MM.1S (cell line): ENCODE results near the gene BAIAP2L2.

Source experiments
- CTCF ChIP-seq: fragments of 300-600 bp; sonication (generic); IDR thresholded peaks from 2 replicates; pipeline ENCODE4 v1.5.1; 2016; ENCODE audit warnings: antibody characterized with exemption, low read length, mixed read lengths
- EZH2 ChIP-seq: fragments of 300-600 bp; sonication (generic); optimal IDR thresholded peaks from 2 replicates; pipeline ENCODE3; 2017; ENCODE audit warnings: low read depth, mild to moderate bottlenecking, antibody characterized with exemption, low read length, mixed read lengths
- EZH2phosphoT487 ChIP-seq: fragments of 300-600 bp; sonication (generic); IDR thresholded peaks from 2 replicates; pipeline ENCODE4 v1.6.1; 2018; ENCODE audit warnings: antibody characterized with exemption, low read length

DNA sequence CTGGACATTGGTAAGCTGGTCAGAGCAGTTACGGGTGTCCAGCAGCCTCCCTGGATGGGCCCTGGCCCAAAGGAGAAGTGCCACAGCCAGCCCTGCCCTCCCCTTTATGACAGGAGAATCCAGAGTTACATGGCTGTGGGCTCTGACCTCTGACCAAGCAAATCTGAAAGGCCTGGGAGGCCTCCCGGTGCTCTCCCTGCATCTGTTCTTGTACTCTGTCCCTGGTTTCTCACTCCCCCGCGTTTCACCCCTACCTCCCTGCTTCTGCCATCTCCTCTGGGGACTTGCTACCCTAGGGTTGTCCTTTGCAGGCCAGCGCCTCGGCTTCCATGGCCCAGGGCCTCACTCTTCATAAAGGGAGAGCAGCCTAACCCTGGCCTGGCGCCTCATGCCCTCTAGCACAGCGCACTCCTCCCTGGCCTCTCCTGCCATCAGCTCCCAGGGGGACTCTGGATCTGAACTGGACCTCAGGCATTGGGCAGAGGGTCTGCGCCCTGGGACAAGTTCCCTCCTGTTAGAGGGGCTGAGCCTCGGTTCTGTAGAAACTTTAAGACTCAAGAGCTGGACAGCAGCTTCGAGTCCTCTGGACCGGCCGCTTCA is 42.6 kb downstream of the BAIAP2L2 start:
- TF ChIP-seq CTCF (no peak), EZH2phosphoT487 (no peak), EZH2 (no peak)
